Activated CD4-positive, alpha-beta T cell treated with anti-CD3 and anti-CD28 coated beads for 36 hours (primary cell): ENCODE results near the gene CFI. TPM values are rescaled to one million over a fixed set of nuclear protein-coding genes. Genes with fewer than 3 reads are reported as not detected.

Experiments used
- ATAC-seq: fragments of 200-7000 bp; cut with Tn5 transposase; one replicate; pipeline ENCODE4 v1.10.0; 2021; ENCODE audit warnings: mild to moderate bottlenecking, moderate library complexity
- CTCF ChIA-PET: fragments of 350-600 bp; sonication (Branson Sonifier 250); formaldehyde crosslinking; loops from one replicate; lab custom pipeline; 2021; ENCODE audit warnings: antibody characterized with exemption; lab: Charles Lee
- POLR2A ChIA-PET: fragments of 350-600 bp; sonication (Branson Sonifier 250); formaldehyde crosslinking; loops from one replicate; lab custom pipeline; 2021; ENCODE audit warnings: antibody characterized with exemption, inconsistent platforms; lab: Charles Lee
- DNase-seq: peaks from one replicate; pipeline ENCODE4 v3.0.0-alpha.2; 2020
- H3K27ac Mint-ChIP-seq: one replicate; pipeline ENCODE4 v1.8.0; 2021; ENCODE audit warnings: mixed read lengths
- H3K27me3 Mint-ChIP-seq: one replicate; pipeline ENCODE4 v1.8.0; 2021; ENCODE audit warnings: mixed read lengths
- H3K36me3 Mint-ChIP-seq: one replicate; pipeline ENCODE4 v1.8.0; 2021; ENCODE audit warnings: low read depth, mixed read lengths
- H3K4me1 Mint-ChIP-seq: one replicate; pipeline ENCODE4 v1.8.0; 2021; ENCODE audit warnings: mixed read lengths
- H3K4me3 Mint-ChIP-seq: one replicate; pipeline ENCODE4 v1.8.0; 2021; ENCODE audit warnings: mild to moderate bottlenecking, moderate library complexity, mixed read lengths
- H3K9me3 Mint-ChIP-seq: one replicate; pipeline ENCODE4 v1.8.0; 2021; ENCODE audit warnings: low read depth, mixed read lengths
- intact Hi-C, 2 experiments: fragments of 100-400 bp; cut with DNase I in 1 of 2; cut with micrococcal nuclease in 1 of 2; formaldehyde crosslinking; loops; one replicate each; pipeline versions ENCODE4 v1.14.2 to v1.15.1; 2022 to 2024; cut with DNase I, micrococcal nuclease
- total RNA-seq, 2 experiments: library from RNA; stranded (reverse); gene quantifications; one replicate each; pipeline ENCODE4 v1.2.3, GENCODE V29; 2021

The CFI gene
- total RNA-seq, 2 experiments from 2014 or later: not detected

GRCh38 chr4:109708435-109708834 lies 93.4 kb downstream of the CFI start:
- Mint-ChIP-seq H3K9me3 (no peaks in the 10 kb centered on the region), H3K27ac (no peak overlapping the region), H3K4me3 (no peak overlapping the region), H3K4me1 (peaks cover 9% of the 10 kb centered on the region), H3K36me3 (peaks cover 3% of the 10 kb centered on the region), H3K27me3 (no peaks in the 10 kb centered on the region)
- intact Hi-C loops: loop anchor here in 1 of 2 experiments (10.0 kb wide), 2 partner anchors 144 to 236 kb away; partner anchors contain the start of gene MCUB
- POLR2A ChIA-PET: no interaction called here
- DNase-seq (no peak), ATAC-seq (no peak)
- CTCF ChIA-PET: interaction anchor here (0.6 kb wide), 2 partner anchors 529 to 1136 kb away, joined by 3 read pairs; no protein-coding TSS in a partner anchor

- peak overlapping the region; percentile 62 for H3K27ac Mint-ChIP-seq
- ChIA-PET POLR2A (interaction anchor here (0.6 kb wide), 1 partner anchor 144 kb away, joined by 5 read pairs; the partner anchor contains the start of gene MCUB), CTCF (interaction anchor here (0.6 to 1.4 kb wide), 8 partner anchors 9 to 300 kb away, joined by 3 read pairs; no protein-coding TSS in a partner anchor)
- DNase-seq: no peak
- H3K36me3 Mint-ChIP-seq: no peaks in the 10 kb centered on the region
- intact Hi-C loops: loop anchor here (1.0 to 10.0 kb wide), 11 partner anchors 25 to 273 kb away; partner anchors contain the start of genes MCUB (in 2 of the 2), SEC24B (in 2 of the 2) and GAR1 (in 1 of the 2)
- peak overlapping the region; percentile 89 for H3K4me3 Mint-ChIP-seq
- ATAC-seq: no peak
- peaks cover 30% of the 10 kb centered on the region for H3K4me1 Mint-ChIP-seq
- no peaks in the 10 kb centered on the region for H3K27me3 Mint-ChIP-seq
- no peaks in the 10 kb centered on the region for H3K9me3 Mint-ChIP-seq
Measured at GRCh38 chr4:109703664-109704361, 98.0 kb downstream of the CFI start.

- ChIA-PET POLR2A (interaction anchor here (0.6 to 1.7 kb wide), 2 partner anchors 26 to 143 kb away, joined by 5 to 7 read pairs; partner anchors contain the start of genes MCUB and PLA2G12A), CTCF (interaction anchor here (0.6 to 1.4 kb wide), 5 partner anchors 10 to 424 kb away, joined by 3 read pairs; no protein-coding TSS in a partner anchor)
- H3K4me1 Mint-ChIP-seq: peaks cover 35% of the 10 kb centered on the region
- peak within 1 kb of the TSS; percentile 78 for H3K27ac Mint-ChIP-seq
- peak within 1 kb of the TSS; percentile 89 for H3K4me3 Mint-ChIP-seq
- no peaks in the 10 kb centered on the region for H3K27me3 Mint-ChIP-seq
- peak; percentile 83 for ATAC-seq
- peak; percentile 86 for DNase-seq
- H3K9me3 Mint-ChIP-seq: no peaks in the 10 kb centered on the region
- intact Hi-C loops: loop anchor here (1.0 to 10.0 kb wide), 11 partner anchors 26 to 274 kb away; partner anchors contain the start of genes MCUB (in 2 of the 2), SEC24B (in 2 of the 2) and GAR1 (in 1 of the 2)
- peaks cover 2% of the 10 kb centered on the region for H3K36me3 Mint-ChIP-seq
Measured at GRCh38 chr4:109702950-109703663, 98.7 kb downstream of the CFI start, which contains the start of gene CASP6. Gene CASP6, minus strand, starts transcription at chr4:109703445. Its CDS starts 50 bp downstream, at chr4:109703395.

- ATAC-seq (peak; percentile 13), DNase-seq (peak; percentile 21)
- ChIA-PET POLR2A (interaction anchor here (1.7 kb wide), 1 partner anchor 28 kb away, joined by 7 read pairs; the partner anchor contains the start of gene PLA2G12A), CTCF (interaction anchor here (0.7 to 1.6 kb wide), 6 partner anchors 12 to 422 kb away, joined by 3 to 9 read pairs (median 4); no protein-coding TSS in a partner anchor)
- intact Hi-C loops: loop anchor here (2.0 to 10.0 kb wide), 7 partner anchors 27 to 276 kb away; partner anchors contain the start of genes MCUB (in 1 of the 2) and SEC24B (in 1 of the 2)
- no peaks in the 10 kb centered on the region for H3K9me3 Mint-ChIP-seq
- peak overlapping the region; percentile 78 for H3K27ac Mint-ChIP-seq
- H3K4me1 Mint-ChIP-seq: peaks cover 40% of the 10 kb centered on the region
- peaks cover 9% of the 10 kb centered on the region for H3K36me3 Mint-ChIP-seq
- H3K4me3 Mint-ChIP-seq: peak overlapping the region; percentile 89
- no peaks in the 10 kb centered on the region for H3K27me3 Mint-ChIP-seq
Measured at GRCh38 chr4:109701566-109702410, 100.0 kb downstream of the CFI start.

GRCh38 chr4:109699553-109700225 lies 102.1 kb downstream of the CFI start:
- Mint-ChIP-seq H3K9me3 (no peaks in the 10 kb centered on the region), H3K27ac (no peak overlapping the region), H3K4me1 (peaks cover 40% of the 10 kb centered on the region), H3K27me3 (no peaks in the 10 kb centered on the region), H3K36me3 (peaks cover 11% of the 10 kb centered on the region), H3K4me3 (no peak overlapping the region)
- ChIA-PET POLR2A (no interaction called here), CTCF (interaction anchor here (0.6 to 1.7 kb wide), 6 partner anchors 19 to 260 kb away, joined by 3 to 5 read pairs (median 4); no protein-coding TSS in a partner anchor)
- no peak for ATAC-seq
- intact Hi-C loops: loop anchor here (5.0 to 10.0 kb wide), 4 partner anchors 135 to 278 kb away; partner anchors contain the start of genes MCUB (in 1 of the 2) and SEC24B (in 1 of the 2)
- DNase-seq: no peak

GRCh38 chr4:109698656-109699055 lies 103.1 kb downstream of the CFI start:
- ATAC-seq (no peak), DNase-seq (no peak)
- ChIA-PET CTCF (no interaction called here), POLR2A (no interaction called here)
- no peak overlapping the region for H3K4me3 Mint-ChIP-seq
- peaks cover 17% of the 10 kb centered on the region for H3K36me3 Mint-ChIP-seq
- no peaks in the 10 kb centered on the region for H3K27me3 Mint-ChIP-seq
- H3K27ac Mint-ChIP-seq: no peak overlapping the region
- H3K4me1 Mint-ChIP-seq: peaks cover 34% of the 10 kb centered on the region
- intact Hi-C loops: no loop called here
- H3K9me3 Mint-ChIP-seq: no peaks in the 10 kb centered on the region

GRCh38 chr4:109691411-109691920 lies 110.3 kb downstream of the CFI start:
- H3K9me3 Mint-ChIP-seq: peaks cover 2% of the 10 kb centered on the region
- DNase-seq (no peak), ATAC-seq (peak; percentile 72)
- peaks cover 49% of the 10 kb centered on the region for H3K36me3 Mint-ChIP-seq
- H3K4me1 Mint-ChIP-seq: peaks cover 28% of the 10 kb centered on the region
- intact Hi-C loops: loop anchor here in 1 of 2 experiments (1.0 kb wide), 1 partner anchor 43 kb away; no protein-coding TSS in a partner anchor
- H3K27me3 Mint-ChIP-seq: no peaks in the 10 kb centered on the region
- H3K27ac Mint-ChIP-seq: peak overlapping the region; percentile 65
- POLR2A ChIA-PET: no interaction called here
- H3K4me3 Mint-ChIP-seq: no peak overlapping the region
- CTCF ChIA-PET: interaction anchor here (1.0 kb wide), 1 partner anchor 43 kb away, joined by 3 read pairs; no protein-coding TSS in a partner anchor

Other genes with a start within 250 kb of the CFI start
- 10 to 100 TPM; 58.2 to 80.1 TPM for gene MCUB, start 241.8 kb downstream of the CFI start, total RNA-seq
- 10 to 100 TPM; 23.3 to 26.5 TPM for gene CASP6, start 98.6 kb downstream of the CFI start, total RNA-seq
- 10 to 100 TPM; 17.9 to 31.1 TPM for gene PLA2G12A, start 71.9 kb downstream of the CFI start, total RNA-seq
- gene GAR1, start 13.8 kb upstream of the CFI start, total RNA-seq: 10 to 100 TPM; 37.4 to 42.2 TPM
- gene RRH, start 26.0 kb upstream of the CFI start, total RNA-seq: under 1 TPM in 1 of 2 experiments, not detected in 1; 0.21 TPM
- under 1 TPM; 0.19 to 0.27 TPM for gene LRIT3, start 46.1 kb upstream of the CFI start, total RNA-seq
- under 1 TPM in 1 of 2 experiments, not detected in 1; 0.34 TPM for gene EGF, start 110.9 kb upstream of the CFI start, total RNA-seq